Measurements from ENCODE around the gene MRPL14. TPM values are rescaled to one million over a fixed set of nuclear protein-coding genes. Genes with fewer than 3 reads are reported as not detected.

The MRPL14 gene
- total and polyA plus RNA-seq, 9 of the 15 experiments (the other 6 are each of a cell fraction or from before 2014, with no cell fraction given), result 126 to 424 (median 165) TPM

DNA sequence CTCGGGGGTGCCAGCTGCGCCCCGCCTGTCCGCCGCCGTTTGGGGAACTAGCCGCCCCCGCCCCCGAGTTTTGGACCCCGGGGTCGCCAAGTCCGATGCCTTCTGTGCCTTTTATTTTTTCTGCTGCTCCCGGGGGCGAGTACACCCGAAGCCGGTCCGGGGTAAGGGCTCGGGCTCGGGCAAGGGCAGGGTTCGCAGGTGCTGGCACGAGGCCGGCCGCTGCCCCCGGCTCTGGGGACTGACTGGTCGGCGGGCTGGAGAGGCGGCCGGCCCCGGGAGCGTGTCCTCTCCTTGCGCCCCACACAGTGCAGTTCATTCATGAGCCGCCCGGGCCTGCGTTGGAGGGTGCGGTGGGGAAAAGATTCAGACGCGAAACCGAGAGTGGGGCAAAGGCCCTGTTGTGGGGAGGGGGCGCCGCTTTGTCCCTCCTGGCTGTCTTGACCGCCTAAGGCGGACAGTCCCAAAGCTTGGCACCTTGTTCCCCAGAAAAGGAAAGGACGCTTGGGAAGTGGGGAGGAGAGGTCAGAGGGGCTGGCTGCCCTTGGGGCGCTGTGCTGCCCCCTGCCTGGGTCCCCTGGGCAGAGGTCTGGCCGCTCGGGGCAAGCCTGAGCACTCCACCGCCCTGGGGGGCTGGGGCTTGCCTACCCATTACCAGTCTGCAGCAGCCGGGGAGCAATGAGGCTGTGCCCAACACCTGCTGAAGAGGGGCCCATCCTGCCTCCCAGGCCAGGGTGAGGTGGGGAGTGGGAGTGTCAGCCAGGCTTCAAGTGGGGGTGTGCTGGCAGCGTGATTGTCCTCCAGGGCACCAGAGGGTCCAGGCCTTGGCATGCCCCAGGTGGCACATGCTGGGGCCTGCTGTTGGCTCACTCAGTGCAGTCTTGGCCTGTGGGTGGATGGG, 1.0 kb upstream of the MRPL14 start (continued):
- TF ChIP-seq ESRRA (IDR thresholded peaks at IDR 0.05; ENCODE audit: borderline replicate concordance, low read depth) (peak; percentile 77), RBM14 (IDR thresholded peaks at IDR 0.05; ENCODE audit: borderline replicate concordance, insufficient read depth, low read depth, low read length) (no peak), SREBF1 (IDR thresholded peaks at IDR 0.05; ENCODE audit: borderline replicate concordance, low read depth, low read length) (no peak), CSDE1 (IDR thresholded peaks at IDR 0.05) (no peak), MCM7 (IDR thresholded peaks at IDR 0.05) (no peak), XRCC3 (IDR thresholded peaks at IDR 0.05) (no peak), TAF7 (tag; IDR thresholded peaks at IDR 0.05) (no peak), RBBP5 (IDR thresholded peaks at IDR 0.05; ENCODE audit: borderline replicate concordance, insufficient read depth, low read length, poor library complexity, severe bottlenecking) (peak; percentile 58), KHSRP (IDR thresholded peaks at IDR 0.05) (no peak), SRSF7 (optimal IDR thresholded peaks at IDR 0.05; ENCODE audit: low read depth, low read length) (no peak), ZNF75A (CRISPR knock-in tag; IDR thresholded peaks at IDR 0.05) (no peak), HOXB6 (CRISPR knock-in tag; IDR thresholded peaks at IDR 0.05; ENCODE audit: borderline replicate concordance) (no peak), RBM34 (IDR thresholded peaks at IDR 0.05; ENCODE audit: borderline replicate concordance, insufficient read depth, low read length) (no peak), ZNF764 (CRISPR knock-in tag; IDR thresholded peaks at IDR 0.05; ENCODE audit: low read depth) (no peak), ZBTB17 (CRISPR knock-in tag; IDR thresholded peaks at IDR 0.05) (0 out of 2 replicates have a peak, but pooled peaks have one; percentile 32)
- TF ChIP-seq, protein P1, sequence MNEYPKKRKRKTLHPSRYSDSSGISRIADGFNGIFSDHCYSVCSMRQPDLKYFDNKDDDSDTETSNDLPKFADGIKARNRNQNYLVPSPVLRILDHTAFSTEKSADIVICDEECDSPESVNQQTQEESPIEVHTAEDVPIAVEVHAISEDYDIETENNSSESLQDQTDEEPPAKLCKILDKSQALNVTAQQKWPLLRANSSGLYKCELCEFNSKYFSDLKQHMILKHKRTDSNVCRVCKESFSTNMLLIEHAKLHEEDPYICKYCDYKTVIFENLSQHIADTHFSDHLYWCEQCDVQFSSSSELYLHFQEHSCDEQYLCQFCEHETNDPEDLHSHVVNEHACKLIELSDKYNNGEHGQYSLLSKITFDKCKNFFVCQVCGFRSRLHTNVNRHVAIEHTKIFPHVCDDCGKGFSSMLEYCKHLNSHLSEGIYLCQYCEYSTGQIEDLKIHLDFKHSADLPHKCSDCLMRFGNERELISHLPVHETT (CRISPR knock-in tag; conservative IDR thresholded peaks at IDR 0.05 in 1 of 2, IDR thresholded peaks at IDR 0.05 in 1 of 2), result no peak
- TF ChIP-seq, protein P2, sequence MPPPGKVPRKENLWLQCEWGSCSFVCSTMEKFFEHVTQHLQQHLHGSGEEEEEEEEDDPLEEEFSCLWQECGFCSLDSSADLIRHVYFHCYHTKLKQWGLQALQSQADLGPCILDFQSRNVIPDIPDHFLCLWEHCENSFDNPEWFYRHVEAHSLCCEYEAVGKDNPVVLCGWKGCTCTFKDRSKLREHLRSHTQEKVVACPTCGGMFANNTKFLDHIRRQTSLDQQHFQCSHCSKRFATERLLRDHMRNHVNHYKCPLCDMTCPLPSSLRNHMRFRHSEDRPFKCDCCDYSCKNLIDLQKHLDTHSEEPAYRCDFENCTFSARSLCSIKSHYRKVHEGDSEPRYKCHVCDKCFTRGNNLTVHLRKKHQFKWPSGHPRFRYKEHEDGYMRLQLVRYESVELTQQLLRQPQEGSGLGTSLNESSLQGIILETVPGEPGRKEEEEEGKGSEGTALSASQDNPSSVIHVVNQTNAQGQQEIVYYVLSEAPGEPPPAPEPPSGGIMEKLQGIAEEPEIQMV (tag; conservative IDR thresholded peaks at IDR 0.05; ENCODE audit: low read depth), result no peak
- TF ChIP-seq, protein P3, sequence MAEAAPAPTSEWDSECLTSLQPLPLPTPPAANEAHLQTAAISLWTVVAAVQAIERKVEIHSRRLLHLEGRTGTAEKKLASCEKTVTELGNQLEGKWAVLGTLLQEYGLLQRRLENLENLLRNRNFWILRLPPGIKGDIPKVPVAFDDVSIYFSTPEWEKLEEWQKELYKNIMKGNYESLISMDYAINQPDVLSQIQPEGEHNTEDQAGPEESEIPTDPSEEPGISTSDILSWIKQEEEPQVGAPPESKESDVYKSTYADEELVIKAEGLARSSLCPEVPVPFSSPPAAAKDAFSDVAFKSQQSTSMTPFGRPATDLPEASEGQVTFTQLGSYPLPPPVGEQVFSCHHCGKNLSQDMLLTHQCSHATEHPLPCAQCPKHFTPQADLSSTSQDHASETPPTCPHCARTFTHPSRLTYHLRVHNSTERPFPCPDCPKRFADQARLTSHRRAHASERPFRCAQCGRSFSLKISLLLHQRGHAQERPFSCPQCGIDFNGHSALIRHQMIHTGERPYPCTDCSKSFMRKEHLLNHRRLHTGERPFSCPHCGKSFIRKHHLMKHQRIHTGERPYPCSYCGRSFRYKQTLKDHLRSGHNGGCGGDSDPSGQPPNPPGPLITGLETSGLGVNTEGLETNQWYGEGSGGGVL (CRISPR knock-in tag; IDR thresholded peaks at IDR 0.05), result no peak
- TF ChIP-seq, protein P4, sequence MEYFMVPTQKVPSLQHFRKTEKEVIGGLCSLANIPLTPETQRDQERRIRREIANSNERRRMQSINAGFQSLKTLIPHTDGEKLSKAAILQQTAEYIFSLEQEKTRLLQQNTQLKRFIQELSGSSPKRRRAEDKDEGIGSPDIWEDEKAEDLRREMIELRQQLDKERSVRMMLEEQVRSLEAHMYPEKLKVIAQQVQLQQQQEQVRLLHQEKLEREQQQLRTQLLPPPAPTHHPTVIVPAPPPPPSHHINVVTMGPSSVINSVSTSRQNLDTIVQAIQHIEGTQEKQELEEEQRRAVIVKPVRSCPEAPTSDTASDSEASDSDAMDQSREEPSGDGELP (CRISPR knock-in tag; IDR thresholded peaks at IDR 0.05; ENCODE audit: borderline replicate concordance), result peak; percentile 30; the same call in 1 of the 2 replicates

Measured in K562 (cell line).